ENCODE results near the gene PRKCE.
"Not testable (repeated sequence)": the region's sequence is repeated elsewhere in the genome, so short reads cannot be mapped to it uniquely, and the experiment has no call there.

Gene PRKCE

GRCh38 chr2:45872211-45872610, 220.7 kb downstream of the PRKCE start:
- no peak for DNase-seq

GRCh38 chr2:45874344-45874743, 222.9 kb downstream of the PRKCE start:
- DNase-seq, result no peak

GRCh38 chr2:45876611-45877010, 225.1 kb downstream of the PRKCE start:
- DNase-seq, result no peak

- DNase-seq, result no peak
Observed at GRCh38 chr2:45879406-45879805, 227.9 kb downstream of the PRKCE start.

GRCh38 chr2:45879936-45880335, 228.5 kb downstream of the PRKCE start:
- no peak for DNase-seq

- DNase-seq, result no peak
Observed at GRCh38 chr2:45881970-45882581, 230.6 kb downstream of the PRKCE start.

GRCh38 chr2:45882707-45883602, 231.5 kb downstream of the PRKCE start:
- no peak for DNase-seq

- DNase-seq, result no peak
Observed at GRCh38 chr2:45883603-45884000, 232.1 kb downstream of the PRKCE start.

GRCh38 chr2:45884126-45884525, 232.7 kb downstream of the PRKCE start:
- no peak for DNase-seq

- DNase-seq, result no peak
Observed at GRCh38 chr2:45885171-45885621, 233.7 kb downstream of the PRKCE start.

- DNase-seq, result no peak
Observed at GRCh38 chr2:45886171-45886663, 234.7 kb downstream of the PRKCE start.

GRCh38 chr2:45888167-45888566, 236.7 kb downstream of the PRKCE start:
- DNase-seq, result no peak

- DNase-seq, result no peak
Observed at GRCh38 chr2:45888641-45889040, 237.2 kb downstream of the PRKCE start.

GRCh38 chr2:45889053-45889452, 237.6 kb downstream of the PRKCE start:
- DNase-seq, result no peak

GRCh38 chr2:45889620-45890370, 238.3 kb downstream of the PRKCE start:
- DNase-seq, result no peak

- not testable (repeated sequence) for DNase-seq
Observed at GRCh38 chr2:45890371-45890646, 238.8 kb downstream of the PRKCE start.

- DNase-seq, result no peak
Observed at GRCh38 chr2:45890819-45891218, 239.3 kb downstream of the PRKCE start.

GRCh38 chr2:45891719-45892424, 240.4 kb downstream of the PRKCE start:
- no peak for DNase-seq

- no peak for DNase-seq
Observed at GRCh38 chr2:45892425-45892745, 240.9 kb downstream of the PRKCE start.

GRCh38 chr2:45892757-45893156, 241.3 kb downstream of the PRKCE start:
- DNase-seq, result no peak

GRCh38 chr2:45894211-45894610, 242.7 kb downstream of the PRKCE start:
- DNase-seq, result no peak

- DNase-seq, result no peak
Observed at GRCh38 chr2:45895241-45895861, 243.9 kb downstream of the PRKCE start.

GRCh38 chr2:45896311-45896710, 244.8 kb downstream of the PRKCE start:
- DNase-seq, result no peak
